Gastrocnemius medialis (tissue), 4 donors: ENCODE measurements around the gene LRRK1. TPM values are rescaled to one million over a fixed set of nuclear protein-coding genes. Genes with fewer than 3 reads are reported as not detected.
A peak's percentile ranks its signal among the peaks of the same experiment; 100 is the strongest.

Source experiments
- ATAC-seq, 2 donors: fragments of 150-250 bp; one replicate each; pipeline ENCODE4 v1.9.1; 2016
- DNase-seq, 2 donors: peaks; one replicate each; pipeline ENCODE4 v3.0.0-alpha.2; 2019
- H3K27ac ChIP-seq, 4 donors: fragments of 200-600 bp; sonication (generic); 1 replicate in 1 of 4; 2 replicates in 3 of 4; pipeline ENCODE4 v1.5.1; 2016 to 2018; ENCODE audit warnings: mild to moderate bottlenecking in 2 of 4, moderate library complexity in 1 of 4
- H3K27me3 ChIP-seq, 3 donors: fragments of 200-600 bp; sonication (generic) in 2 of 3; 1 replicate in 1 of 3; 2 replicates in 2 of 3; pipeline versions ENCODE4 v1.5.1 to v1.6.0; 2016 to 2019; ENCODE audit warnings: mild to moderate bottlenecking in 1 of 3, moderate library complexity in 1 of 3
- H3K36me3 ChIP-seq, 2 donors: fragments of 200-600 bp; sonication (generic) in 1 of 2; one replicate each; pipeline ENCODE4 v1.5.1; 2017 to 2018
- H3K4me1 ChIP-seq, 2 donors: fragments of 200-600 bp; sonication (generic) in 1 of 2; one replicate each; pipeline ENCODE4 v1.5.1; 2016 to 2017; ENCODE audit warnings: mild to moderate bottlenecking in 2 of 2
- H3K4me3 ChIP-seq, 4 donors: fragments of 200-600 bp; sonication (generic) in 3 of 4; 1 replicate in 1 of 4; 2 replicates in 3 of 4; pipeline ENCODE4 v1.5.1; 2016 to 2019; ENCODE audit warnings: mild to moderate bottlenecking in 2 of 4
- H3K9me3 ChIP-seq, 3 donors: fragments of 200-600 bp; sonication (generic) in 2 of 3; 1 replicate in 1 of 3; 2 replicates in 2 of 3; pipeline ENCODE4 v1.5.1; 2016 to 2019
- POLR2A ChIP-seq, 2 donors: fragments of 450-650 bp; IDR thresholded peaks; one replicate each; pipeline ENCODE4 v1.6.1; 2017; ENCODE audit warnings: antibody characterized with exemption in 2 of 2, mild to moderate bottlenecking in 2 of 2, moderate library complexity in 2 of 2
- in situ Hi-C, 4 donors: fragments of 200-750 bp; cut with MboI; loops; one replicate each; pipeline versions ENCODE4 v1.15.0 to v1.8.0; 2017; ENCODE audit warnings: low sequenced_read_pairs in 4 of 4
- intact Hi-C: fragments of 100-400 bp; cut with DNase I; formaldehyde crosslinking; loops from one replicate; pipeline ENCODE4 v1.15.1; 2023; ENCODE audit warnings: low total_unique reads
- total RNA-seq, 4 donors: library from RNA; depleted of rRNA; stranded (reverse); fragments of >200 nt; gene quantifications; one replicate each; pipeline versions ENCODE4 v1.1.0 to v1.2.3, GENCODE V29; 2016
- TF ChIP-seq, protein P1 (sequence below), 5 experiments: fragments of 450-650 bp in 3 of 5; fragments of 200-600 bp in 2 of 5; sonication (generic) in 2 of 5; IDR thresholded peaks in 4 of 5; conservative IDR thresholded peaks in 1 of 5; 1 replicate in 4 of 5; 2 replicates in 1 of 5; pipeline ENCODE4 v1.5.1; 2016 to 2019; ENCODE audit warnings: antibody characterized with exemption in 5 of 5, mild to moderate bottlenecking in 3 of 5, moderate library complexity in 3 of 5

The LRRK1 gene
- total RNA-seq, 4 donors from 2014 or later = 0.87 to 5.6 (median 1.7) TPM

DNA sequence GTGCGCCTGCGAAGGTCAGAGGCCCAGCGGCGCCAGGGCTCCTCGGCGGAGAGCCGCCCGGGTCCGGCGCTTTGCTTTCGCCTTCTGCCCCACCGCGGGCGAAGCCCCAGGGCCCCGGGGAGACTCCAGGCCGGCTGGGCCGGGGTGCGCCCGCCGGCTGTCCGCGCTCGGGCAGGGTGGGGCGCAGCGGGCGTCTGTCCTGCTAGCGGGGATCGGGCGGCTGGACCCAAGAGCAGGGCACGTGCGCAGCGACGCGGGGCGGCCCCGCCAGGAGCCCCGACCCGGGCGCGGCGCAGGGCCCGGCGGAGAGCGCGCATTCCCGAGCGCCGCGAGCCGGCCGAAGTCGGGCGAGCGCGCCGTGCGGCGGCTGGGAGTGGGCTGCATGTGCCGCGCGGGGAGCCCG lies 40.1 kb upstream of the LRRK1 start:
- intact Hi-C loops = no loop called here
- peaks cover 0 to 23% (median 6%) of the 10 kb centered on the region in 3 donors for H3K27me3 ChIP-seq

DNA sequence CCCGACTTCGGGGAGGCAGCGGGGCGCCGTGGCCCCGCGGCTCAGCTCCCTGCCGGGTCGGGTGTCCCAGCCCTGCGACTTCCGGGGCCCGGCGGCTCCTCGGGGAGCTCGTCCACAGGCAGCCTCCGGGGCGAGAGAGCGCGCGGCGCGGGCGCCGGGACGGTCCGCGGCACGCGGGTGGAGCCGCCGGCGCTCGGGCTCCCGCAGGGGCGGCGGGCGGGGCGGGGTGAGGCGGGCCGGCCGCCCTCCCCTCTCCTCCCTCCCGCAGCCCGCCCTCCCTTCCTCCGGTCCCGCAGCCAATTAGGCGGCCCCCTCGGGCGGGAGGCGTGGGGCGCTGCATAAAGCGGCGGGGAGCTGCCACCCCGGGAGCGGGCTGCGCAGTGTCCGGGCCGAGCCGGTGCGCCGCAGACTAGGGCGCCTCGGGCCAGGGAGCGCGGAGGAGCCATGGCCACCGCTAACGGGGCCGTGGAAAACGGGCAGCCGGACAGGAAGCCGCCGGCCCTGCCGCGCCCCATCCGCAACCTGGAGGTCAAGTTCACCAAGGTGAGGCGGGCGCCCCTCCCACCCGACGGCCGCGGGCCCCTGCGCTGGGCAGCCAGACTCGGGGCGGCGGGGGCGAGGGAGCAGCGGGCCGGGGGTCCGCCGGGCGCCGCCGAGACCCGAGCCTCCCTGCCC lies 39.6 kb upstream of the LRRK1 start, which contains the start of gene ALDH1A3:
ALDH1A3 (plus strand) TSS at position 368 of the 675 bp plus-strand sequence; CDS start at position 445, 77 bp downstream.
- Histone ChIP-seq H3K4me3 (peak within 1 kb of the TSS; percentile 42 to 57 (median 46)), H3K27me3 (peaks cover 0 to 23% (median 6%) of the 10 kb centered on the region in 3 donors), H3K4me1 (no peaks in the 10 kb centered on the region), H3K36me3 (no peaks in the 10 kb centered on the region), H3K9me3 (no peaks in the 10 kb centered on the region), H3K27ac (no peak within 1 kb of the TSS)
- peak; percentile 50 to 55 for ATAC-seq
- in situ Hi-C loops (loop anchor here in 1 of 4 donors (10.0 kb wide), 1 partner anchor 255 kb away; no protein-coding TSS in a partner anchor), intact Hi-C loops (no loop called here)
- TF ChIP-seq, protein P1, sequence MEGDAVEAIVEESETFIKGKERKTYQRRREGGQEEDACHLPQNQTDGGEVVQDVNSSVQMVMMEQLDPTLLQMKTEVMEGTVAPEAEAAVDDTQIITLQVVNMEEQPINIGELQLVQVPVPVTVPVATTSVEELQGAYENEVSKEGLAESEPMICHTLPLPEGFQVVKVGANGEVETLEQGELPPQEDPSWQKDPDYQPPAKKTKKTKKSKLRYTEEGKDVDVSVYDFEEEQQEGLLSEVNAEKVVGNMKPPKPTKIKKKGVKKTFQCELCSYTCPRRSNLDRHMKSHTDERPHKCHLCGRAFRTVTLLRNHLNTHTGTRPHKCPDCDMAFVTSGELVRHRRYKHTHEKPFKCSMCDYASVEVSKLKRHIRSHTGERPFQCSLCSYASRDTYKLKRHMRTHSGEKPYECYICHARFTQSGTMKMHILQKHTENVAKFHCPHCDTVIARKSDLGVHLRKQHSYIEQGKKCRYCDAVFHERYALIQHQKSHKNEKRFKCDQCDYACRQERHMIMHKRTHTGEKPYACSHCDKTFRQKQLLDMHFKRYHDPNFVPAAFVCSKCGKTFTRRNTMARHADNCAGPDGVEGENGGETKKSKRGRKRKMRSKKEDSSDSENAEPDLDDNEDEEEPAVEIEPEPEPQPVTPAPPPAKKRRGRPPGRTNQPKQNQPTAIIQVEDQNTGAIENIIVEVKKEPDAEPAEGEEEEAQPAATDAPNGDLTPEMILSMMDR (IDR thresholded peaks at IDR 0.05 in 4 of 5, conservative IDR thresholded peaks at IDR 0.05 in 1 of 5) = no peak
- TF ChIP-seq POLR2A (IDR thresholded peaks at IDR 0.05) = peak; percentile 12 to 55
- peak in 1 of 2 donors; percentile 26 for DNase-seq

More for the DNA sequence above, 40.1 kb upstream of the LRRK1 start:
- no peaks in the 10 kb centered on the region for H3K4me1 ChIP-seq
- DNase-seq (no peak), ATAC-seq (peak; percentile 21 to 27)
- in situ Hi-C loops = loop anchor here in 1 of 4 donors (10.0 kb wide), 1 partner anchor 254 kb away; no protein-coding TSS in a partner anchor
- H3K4me3 ChIP-seq = peak overlapping the region; percentile 42 to 57 (median 46)
- no peaks in the 10 kb centered on the region for H3K36me3 ChIP-seq
- TF ChIP-seq, protein P1 (IDR thresholded peaks at IDR 0.05 in 4 of 5, conservative IDR thresholded peaks at IDR 0.05 in 1 of 5) = no peak
- TF ChIP-seq POLR2A (IDR thresholded peaks at IDR 0.05) = no peak
- H3K9me3 ChIP-seq = no peaks in the 10 kb centered on the region
- no peak overlapping the region for H3K27ac ChIP-seq

DNA sequence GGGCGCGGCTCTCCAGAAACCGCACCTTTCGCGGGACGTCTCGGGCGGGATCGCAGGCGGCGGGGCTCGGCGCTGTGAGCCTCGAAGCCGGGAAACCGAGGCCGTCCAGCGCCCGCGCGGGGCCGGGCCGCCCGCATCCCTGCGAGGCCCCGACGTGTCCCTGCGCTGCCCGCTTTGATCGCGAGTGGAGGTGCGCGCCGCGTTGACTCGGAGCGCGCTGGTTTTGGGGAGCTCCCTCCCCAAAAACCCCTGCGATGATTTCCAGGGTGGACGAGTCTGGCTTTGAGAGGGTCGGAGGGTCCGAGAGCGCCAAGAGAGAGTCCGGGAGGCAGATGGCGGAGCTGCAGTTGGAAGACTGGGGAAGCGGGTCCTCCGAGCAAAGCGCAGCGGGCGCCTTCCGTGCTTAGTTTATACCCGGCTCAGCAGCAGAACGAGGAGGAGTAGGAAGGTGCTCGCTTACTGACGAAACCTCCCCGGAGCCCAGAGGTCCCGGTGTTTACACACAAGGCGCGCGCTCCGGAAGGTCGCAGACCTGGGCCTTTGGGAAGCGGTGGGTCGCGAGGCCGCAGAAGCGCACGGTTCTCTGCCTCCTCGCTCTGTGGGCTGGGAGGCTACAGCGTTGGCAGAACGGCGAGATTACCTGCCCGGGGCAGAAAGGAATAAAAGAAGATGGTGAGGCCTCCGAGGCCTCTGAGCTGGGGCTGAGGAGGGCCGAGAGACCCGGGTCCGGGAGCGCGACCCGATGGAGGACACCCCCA lies 38.8 kb upstream of the LRRK1 start:
- Histone ChIP-seq H3K27me3 (peaks cover 0 to 23% (median 6%) of the 10 kb centered on the region in 3 donors), H3K4me3 (peak overlapping the region; percentile 25 to 48 (median 36)), H3K27ac (no peak overlapping the region), H3K36me3 (no peaks in the 10 kb centered on the region), H3K9me3 (no peaks in the 10 kb centered on the region), H3K4me1 (no peaks in the 10 kb centered on the region)
- intact Hi-C loops = no loop called here
- in situ Hi-C loops = no loop called here
- DNase-seq (no peak), ATAC-seq (no peak)
- TF ChIP-seq POLR2A (IDR thresholded peaks at IDR 0.05) = no peak
- TF ChIP-seq, protein P1 (IDR thresholded peaks at IDR 0.05 in 4 of 5, conservative IDR thresholded peaks at IDR 0.05 in 1 of 5) = no peak

DNA sequence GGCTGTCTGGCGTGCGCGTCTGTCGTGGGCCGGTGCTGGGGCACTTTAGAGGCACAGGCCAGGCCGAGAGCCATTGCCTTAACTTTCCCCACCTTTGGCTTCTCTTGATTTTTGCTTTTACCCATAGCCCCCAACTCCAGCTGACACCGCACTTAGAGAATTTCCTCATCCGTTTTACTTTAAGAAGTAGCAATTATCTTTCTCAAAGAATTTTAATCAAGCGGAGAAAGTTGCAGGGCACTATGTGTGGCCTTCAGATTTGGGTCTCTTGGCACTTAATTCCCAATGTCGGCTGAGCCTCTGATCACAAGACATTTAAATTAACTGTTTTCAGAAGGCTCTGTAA lies 38.3 kb upstream of the LRRK1 start:
- DNase-seq (no peak), ATAC-seq (no peak)
- Histone ChIP-seq H3K27ac (no peak overlapping the region), H3K27me3 (peaks cover 0 to 23% (median 6%) of the 10 kb centered on the region in 3 donors), H3K9me3 (no peaks in the 10 kb centered on the region), H3K4me1 (no peaks in the 10 kb centered on the region), H3K36me3 (no peaks in the 10 kb centered on the region), H3K4me3 (peak overlapping the region in 2 of 4 donors; percentile 31 to 42)
- no peak for TF ChIP-seq POLR2A (IDR thresholded peaks at IDR 0.05)
- TF ChIP-seq, protein P1 (IDR thresholded peaks at IDR 0.05 in 4 of 5, conservative IDR thresholded peaks at IDR 0.05 in 1 of 5) = no peak
- in situ Hi-C loops (no loop called here), intact Hi-C loops (no loop called here)
